ENCODE data around the gene KIF23. TPM values are rescaled to one million over a fixed set of nuclear protein-coding genes. Genes with fewer than 3 reads are reported as not detected.

The KIF23 gene
- total and polyA plus RNA-seq, 2 of the 4 experiments (the other 2 are of a cell fraction) = 37.7 to 56.1 TPM

- no peak overlapping the region for H3K4me2 ChIP-seq (ENCODE audit: low read depth, low read length)
- dilution Hi-C loops (cut with HindIII; ENCODE audit: low sequenced_read_pairs, unreplicated experiment) (no loop called here), intact Hi-C loops (cut with micrococcal nuclease) (loop anchor here (10.0 kb wide), 2 partner anchors 503 to 1403 kb away; no protein-coding TSS in a partner anchor), in situ Hi-C loops (cut with MboI; ENCODE audit: low sequenced_read_pairs) (loop anchor here (10.0 kb wide), 1 partner anchor 1013 kb away; no protein-coding TSS in a partner anchor)
- H3K56ac ChIP-seq (ENCODE audit: extremely low read depth, insufficient read depth, low read length) = no peak overlapping the region
- no peak for DNase-seq
- no peak overlapping the region for H4K5ac ChIP-seq (ENCODE audit: low read depth, low read length)
- H3K4ac ChIP-seq (ENCODE audit: low read depth, low read length) = no peak overlapping the region
- H2AK9ac ChIP-seq (replicated peaks; ENCODE audit: low read depth, low read length, poor library complexity) = no peak overlapping the region
- H3K9me3 ChIP-seq (ENCODE audit: control insufficient read depth, insufficient read depth, low read length) = no peaks in the 10 kb centered on the region
- no peak for ATAC-seq (ENCODE audit: low read depth)
- no peaks in the 10 kb centered on the region for H3K79me1 ChIP-seq (ENCODE audit: low read depth in 1 of 2, low read length in 2 of 2)
- no CpG with 5 or more reads among the region's 5 CpGs for WGBS, 2 experiments (ENCODE audit: extremely low coverage in 2 of 2, insufficient read length in 1 of 2)
- H3K14ac ChIP-seq (replicated peaks; ENCODE audit: low read depth, low read length) = no peak overlapping the region
- no peaks in the 10 kb centered on the region; the same call in 1 of the 2 replicates for H4K20me1 ChIP-seq (ENCODE audit: insufficient read depth, low read length)
- ChIA-PET CTCF (no interaction called here), POLR2A (ENCODE audit: unreplicated experiment) (no interaction called here)
- H3K9me1 ChIP-seq (ENCODE audit: insufficient read depth, low read length) = peaks cover 4% of the 10 kb centered on the region; the same call in 1 of the 2 replicates
- H4K91ac ChIP-seq (ENCODE audit: insufficient read depth, low read depth, low read length) = no peak overlapping the region
- no peak overlapping the region for H3K4me3 ChIP-seq (ENCODE audit: insufficient read depth, low read depth, low read length)
- BruUV-seq (replicated peaks) = no TSS peak
- peak overlapping the region; percentile 18 for H2AFZ ChIP-seq (replicated peaks; ENCODE audit: low read length, poor library complexity)
- H2BK5ac ChIP-seq (ENCODE audit: low read depth, low read length, poor library complexity, severe bottlenecking) = no peak overlapping the region
- 0 out of 3 replicates have a peak overlapping the region, but pooled peaks have one; percentile 19 for H2BK15ac ChIP-seq (ENCODE audit: low read depth, low read length)
- no peak overlapping the region for H3K27ac ChIP-seq (ENCODE audit: insufficient read depth, low read length)
- no peak overlapping the region for H3K23ac ChIP-seq (ENCODE audit: low read depth, low read length)
- H2BK120ac ChIP-seq (ENCODE audit: low read depth, low read length) = no peak overlapping the region
- no peak overlapping the region for H3K18ac ChIP-seq (ENCODE audit: low read depth, low read length)
- H2AK5ac ChIP-seq (ENCODE audit: low read depth, low read length) = peak overlapping the region; percentile 12; the same call in 1 of the 2 replicates
- peaks cover 2% of the 10 kb centered on the region; the same call in 1 of the 2 replicates for H3K27me3 ChIP-seq (ENCODE audit: control insufficient read depth, insufficient read depth, low read length)
- H3K4me1 ChIP-seq (ENCODE audit: control insufficient read depth, insufficient read depth, low read length) = peaks cover 12% of the 10 kb centered on the region
- H3K9ac ChIP-seq (ENCODE audit: low read depth, low read length) = no peak overlapping the region
- no peaks in the 10 kb centered on the region for H3K36me3 ChIP-seq (ENCODE audit: control insufficient read depth, insufficient read depth, low read length)
- H2BK20ac ChIP-seq (ENCODE audit: low read depth, low read length) = no peak overlapping the region
- H4K8ac ChIP-seq (ENCODE audit: low read depth in 2 of 2, low read length in 2 of 2) = no peak overlapping the region
- no peak for TF ChIP-seq RAD21 (IDR thresholded peaks at IDR 0.05; ENCODE audit: low read length)
- no peak for TF ChIP-seq SMC3 (IDR thresholded peaks at IDR 0.05; ENCODE audit: low read depth, low read length)
- no peak for TF ChIP-seq MAFK (IDR thresholded peaks at IDR 0.05; ENCODE audit: low read depth, low read length)
- no peak for TF ChIP-seq RCOR1 (IDR thresholded peaks at IDR 0.05; ENCODE audit: insufficient replicate concordance, low read length)
- TF ChIP-seq USF2 (IDR thresholded peaks at IDR 0.05; ENCODE audit: low read depth, low read length) = no peak
- TF ChIP-seq BHLHE40 (IDR thresholded peaks at IDR 0.05; ENCODE audit: low read depth, low read length) = no peak
- no peak for TF ChIP-seq CEBPB (IDR thresholded peaks at IDR 0.05; ENCODE audit: low read depth, low read length)
- no peak for TF ChIP-seq NFE2L2 (IDR thresholded peaks at IDR 0.05; ENCODE audit: low read depth, low read length)
- no peak for TF ChIP-seq ELK1 (IDR thresholded peaks at IDR 0.05; ENCODE audit: borderline replicate concordance, low read depth, low read length)
- TF ChIP-seq RFX5 (IDR thresholded peaks at IDR 0.05; ENCODE audit: low read depth, low read length) = no peak
- no peak for TF ChIP-seq FOS (IDR thresholded peaks at IDR 0.05; ENCODE audit: low read depth, low read length)
- no peak for TF ChIP-seq MAZ (IDR thresholded peaks at IDR 0.05; ENCODE audit: borderline replicate concordance, low read depth, low read length)
- no peak for TF ChIP-seq MXI1 (IDR thresholded peaks at IDR 0.05; ENCODE audit: borderline replicate concordance, low read depth, low read length)
- TF ChIP-seq CTCF (conservative IDR thresholded peaks at IDR 0.05; ENCODE audit: low read depth, low read length) = no peak
- TF ChIP-seq POLR2A (IDR thresholded peaks at IDR 0.05; ENCODE audit: low read depth, low read length) = no peak
These were observed 57.9 kb downstream of the KIF23 start for GRCh38 chr15:69472046-69472445.

Data from IMR-90 (cell line).